Islet precursor cell (in vitro differentiated cells): Measurements from ENCODE around the gene GSK3B.

Experiments
- DNase-seq: peaks from one replicate; pipeline ENCODE4 v3.0.0-alpha.2; 2018

Gene GSK3B

DNA sequence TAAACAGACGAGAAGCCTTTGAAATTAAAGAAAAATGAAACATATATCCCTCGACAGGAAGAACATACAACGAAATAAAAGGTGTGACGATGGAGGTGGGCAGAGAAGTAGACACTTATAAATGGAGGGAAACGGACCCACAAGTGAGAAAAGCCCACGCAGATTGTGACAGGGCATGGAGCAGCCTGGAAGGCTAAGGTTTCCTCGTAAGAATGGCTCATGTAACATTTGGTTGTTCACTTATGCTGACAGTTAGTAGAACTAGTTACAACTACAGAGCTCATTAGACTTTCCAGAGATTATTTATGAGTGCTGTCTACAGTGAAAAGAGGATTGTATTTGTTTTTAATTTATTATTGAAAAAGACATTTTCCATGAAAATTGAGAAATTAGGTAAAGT, 229.8 kb downstream of the GSK3B start:
- DNase-seq: no peak

DNA sequence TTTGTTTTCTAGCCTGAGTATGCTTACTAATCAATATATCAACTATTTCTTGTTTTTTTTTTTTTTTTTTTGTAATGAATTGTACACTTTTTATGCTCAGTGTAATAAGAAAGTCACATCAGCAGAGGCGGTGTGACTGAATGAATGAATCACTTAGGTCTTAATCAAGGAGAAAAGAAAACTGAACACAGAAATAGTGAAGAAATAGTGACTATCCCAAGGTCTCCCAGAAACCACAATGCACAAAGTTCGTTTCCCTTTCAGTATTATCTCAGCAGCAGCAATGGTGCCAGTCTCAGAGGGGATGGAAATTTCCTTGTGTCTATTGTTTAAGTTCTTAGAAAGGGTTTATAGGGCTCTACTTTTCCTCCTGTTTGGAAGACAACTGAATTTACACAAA, 231.6 kb downstream of the GSK3B start:
- no peak for DNase-seq

DNA sequence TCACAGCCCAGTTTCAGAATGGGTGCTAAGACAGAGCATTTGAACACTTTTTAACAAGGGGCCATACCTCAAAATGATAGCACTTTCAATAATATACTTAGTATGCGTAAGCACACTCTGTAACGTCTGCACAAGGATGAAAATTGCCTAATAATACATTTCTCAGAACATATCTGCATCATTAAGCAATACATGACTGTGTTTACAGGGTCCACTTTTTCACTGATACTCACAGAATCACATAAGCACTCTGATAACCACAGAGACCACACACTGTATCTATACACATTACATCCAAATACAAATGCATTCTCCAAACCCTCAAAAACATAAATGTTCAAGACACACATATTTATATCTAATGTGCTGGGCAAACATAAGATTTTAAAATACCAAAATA, 232.6 kb downstream of the GSK3B start:
- no peak for DNase-seq

DNA sequence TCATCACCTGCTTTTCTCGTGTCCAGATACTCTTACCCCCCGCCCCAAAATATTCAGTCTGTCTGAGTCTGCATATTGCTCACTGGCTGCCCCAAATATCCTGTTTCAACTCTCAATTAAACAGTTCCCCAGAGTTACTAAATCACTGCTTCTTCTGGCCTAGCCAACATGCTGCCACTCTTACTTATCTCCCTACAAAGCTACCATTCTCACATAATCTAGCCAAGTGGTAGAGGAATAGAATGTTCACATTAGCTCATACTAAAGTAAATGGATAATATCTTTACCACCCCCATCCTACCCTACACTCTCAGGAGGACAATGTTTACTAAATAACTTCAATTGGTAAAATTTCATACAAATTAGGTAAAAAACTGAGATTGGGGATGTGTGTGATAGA, 234.5 kb downstream of the GSK3B start:
- no peak for DNase-seq

DNA sequence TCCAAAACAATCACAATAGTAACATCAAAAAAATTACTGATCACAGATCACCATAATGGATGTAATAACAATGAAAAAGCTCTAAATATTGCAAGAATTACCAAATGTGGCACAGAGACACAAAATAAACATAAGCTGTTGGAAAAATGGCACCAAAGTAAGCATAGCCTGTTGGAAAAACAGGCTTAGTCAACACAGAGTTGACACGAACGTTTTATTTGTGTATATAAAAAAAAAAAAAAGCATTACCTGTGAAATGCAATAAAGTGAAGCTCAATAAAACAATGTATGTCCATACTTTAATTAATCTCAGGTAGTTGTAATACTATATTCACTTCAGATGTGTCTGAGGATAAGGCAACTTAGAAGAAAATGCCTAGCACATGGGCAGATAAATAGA, 235.3 kb downstream of the GSK3B start:
- DNase-seq: no peak

DNA sequence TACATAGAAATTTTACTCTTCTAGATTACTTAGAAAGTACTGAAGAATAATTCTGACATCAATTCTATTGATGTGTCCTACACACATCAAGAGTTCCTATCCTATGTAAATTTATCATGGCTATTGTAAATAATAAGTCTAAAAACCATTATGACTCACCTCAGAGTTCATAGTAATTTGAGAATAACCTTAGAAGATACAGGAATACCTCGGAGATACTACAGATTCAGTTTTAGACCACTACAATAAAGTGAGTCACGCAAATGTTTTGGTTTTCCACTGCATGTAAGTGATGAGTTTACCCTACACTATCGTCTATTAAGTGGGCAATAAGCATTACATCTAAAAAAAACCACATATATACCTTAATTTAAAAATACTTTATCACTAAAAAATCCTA, 237.6 kb downstream of the GSK3B start:
- no peak for DNase-seq

DNA sequence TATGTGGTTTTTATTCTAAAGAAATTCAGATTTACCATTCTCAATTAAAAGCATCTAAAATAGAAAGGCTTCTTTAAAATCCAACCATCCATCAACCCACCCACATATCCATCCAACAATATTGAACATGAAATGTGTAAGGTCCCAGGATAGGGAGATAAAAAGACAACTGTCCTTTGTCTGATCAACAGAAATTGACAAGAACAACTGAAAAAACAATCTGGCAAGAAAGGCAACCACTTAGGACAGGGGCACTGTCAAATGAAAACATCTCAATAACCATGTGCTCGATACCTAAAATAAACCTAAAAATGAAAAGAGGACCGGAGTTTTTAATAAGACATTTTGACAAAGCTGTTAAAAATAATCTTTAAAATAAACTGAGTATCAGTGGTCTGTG, 245.1 kb downstream of the GSK3B start:
- DNase-seq: no peak

DNA sequence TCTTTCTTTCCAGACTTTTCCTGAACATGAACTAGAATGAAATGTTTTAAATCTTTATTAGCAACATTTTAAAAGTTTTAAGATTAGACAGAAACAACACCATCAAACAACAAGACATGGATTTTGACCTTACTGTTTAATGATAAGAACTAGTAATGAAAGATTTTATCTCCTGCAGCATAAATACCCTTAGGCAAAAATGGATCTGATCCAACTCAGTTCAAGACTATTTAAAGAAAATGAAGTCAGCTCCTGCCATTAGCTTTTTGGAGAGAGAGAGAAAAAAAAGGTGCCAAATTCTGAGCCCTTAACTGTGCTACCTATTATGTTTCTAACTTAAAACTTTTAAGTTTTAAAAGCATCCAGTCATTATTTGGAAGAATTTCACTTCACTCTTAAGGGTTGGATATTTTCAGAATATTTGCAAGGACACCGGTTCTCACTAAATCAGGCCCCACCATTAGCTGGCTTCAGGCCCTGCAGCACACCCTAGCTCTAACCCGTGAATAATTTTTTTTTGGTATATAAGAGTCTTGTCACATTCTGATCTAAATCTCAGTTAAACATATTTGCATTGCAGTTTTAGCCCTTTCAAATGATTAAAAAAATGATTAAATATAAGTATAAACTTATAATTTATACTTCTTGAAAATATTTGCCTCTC, 252.3 kb downstream of the GSK3B start:
- no peak for DNase-seq

DNA sequence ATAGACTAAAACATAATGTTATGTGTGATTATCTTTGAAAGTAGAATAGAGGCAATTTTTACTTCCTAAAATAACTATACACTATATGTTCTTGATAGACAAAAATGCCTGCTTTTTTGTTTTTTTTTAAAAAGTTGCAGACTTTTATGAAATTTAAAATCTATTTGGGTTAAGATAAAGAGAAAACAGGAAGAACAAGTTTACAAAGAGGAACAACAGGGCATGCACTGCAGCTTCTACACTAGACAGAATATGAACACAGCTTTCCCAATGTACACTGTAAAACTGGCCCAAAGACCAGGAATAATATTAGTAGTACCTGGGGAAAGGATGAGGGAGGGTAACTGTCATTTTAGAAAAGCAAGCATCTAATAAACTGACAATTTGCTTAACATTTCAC, 258.7 kb downstream of the GSK3B start:
- no peak for DNase-seq

DNA sequence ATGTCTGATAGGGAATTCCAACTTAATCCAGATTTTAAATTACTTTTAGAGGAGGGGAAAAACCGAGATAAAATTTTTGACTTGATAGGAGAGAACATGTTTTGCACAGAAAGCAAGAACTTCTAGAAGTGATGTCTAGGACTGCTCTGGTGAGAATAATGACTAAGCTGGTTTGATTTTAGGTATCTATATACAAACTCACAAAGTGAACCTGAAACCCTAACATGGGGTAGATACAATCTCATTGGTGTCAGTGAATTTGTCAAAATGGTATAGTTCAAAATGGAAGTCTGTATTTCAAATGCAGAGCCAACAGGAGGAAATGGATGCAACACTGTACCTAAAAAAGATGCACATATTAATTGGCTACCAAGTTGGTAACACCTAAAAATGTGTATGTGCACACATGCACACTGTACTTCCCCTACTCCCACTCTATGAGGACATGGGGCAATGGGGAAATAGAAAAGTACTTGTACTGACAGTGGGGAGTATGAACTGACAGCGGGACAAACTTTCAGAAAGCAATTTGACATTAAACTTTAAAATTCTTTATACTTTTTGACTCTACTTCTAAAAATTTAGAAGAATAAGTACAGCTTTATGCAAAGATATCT, 259.4 kb downstream of the GSK3B start:
- no peak for DNase-seq

DNA sequence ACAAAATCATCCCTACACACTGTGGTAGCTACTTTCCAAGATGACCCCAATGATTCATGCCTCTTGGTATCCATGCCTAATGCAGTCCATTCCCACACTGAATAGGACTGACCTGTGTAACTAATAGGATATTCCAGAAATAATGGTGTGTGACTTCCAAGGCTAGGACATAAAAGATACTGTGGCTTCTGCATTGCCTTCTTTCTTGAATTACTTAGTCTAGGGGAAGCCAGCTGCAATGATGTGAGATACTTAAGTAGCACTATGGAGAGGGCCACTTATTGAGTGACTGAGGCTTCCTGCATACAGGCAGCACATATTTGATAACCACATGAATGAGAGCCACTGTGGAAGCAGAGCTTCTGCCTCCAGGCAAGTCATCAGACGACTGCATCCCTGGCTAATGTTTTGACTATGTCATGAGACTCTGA, 262.3 kb downstream of the GSK3B start:
- DNase-seq: peak; percentile 97

DNA sequence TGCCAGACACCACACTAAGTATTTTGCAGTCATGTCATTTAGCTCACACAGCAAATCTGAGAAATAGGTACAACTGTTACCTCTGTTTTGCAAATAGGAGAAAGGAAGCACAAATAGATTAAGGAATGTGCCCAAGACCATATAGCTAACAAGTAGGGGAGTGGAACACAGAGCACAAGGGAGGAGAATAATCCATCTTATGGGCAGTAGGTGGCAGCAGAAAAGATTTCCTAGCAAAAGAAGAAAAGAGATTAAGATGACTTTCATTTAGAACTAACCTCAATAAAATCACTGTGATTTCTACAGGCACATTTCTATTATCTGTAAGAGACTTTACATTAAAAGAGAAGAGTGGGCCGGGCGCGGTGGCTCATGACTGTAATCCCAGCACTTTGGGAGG, 263.2 kb downstream of the GSK3B start:
- no peak for DNase-seq

DNA sequence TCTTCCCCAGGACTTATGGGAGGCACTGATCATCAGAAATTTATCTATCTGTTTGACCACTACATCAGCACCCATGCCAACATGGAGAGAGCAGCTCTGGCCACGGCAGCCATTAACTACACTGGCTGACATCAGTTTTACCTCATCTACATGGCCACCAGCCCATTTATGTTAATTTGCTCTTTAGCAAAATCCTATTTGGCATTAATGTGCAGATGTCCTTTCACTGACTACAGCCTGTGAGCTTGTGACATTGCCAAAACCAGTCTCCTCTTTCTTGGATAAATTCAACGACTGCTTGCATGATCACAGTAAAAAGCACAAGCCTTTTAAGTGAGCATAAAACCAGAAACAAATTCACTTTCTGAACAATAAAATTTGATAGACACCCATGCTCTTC, 264.8 kb downstream of the GSK3B start:
- DNase-seq: no peak

DNA sequence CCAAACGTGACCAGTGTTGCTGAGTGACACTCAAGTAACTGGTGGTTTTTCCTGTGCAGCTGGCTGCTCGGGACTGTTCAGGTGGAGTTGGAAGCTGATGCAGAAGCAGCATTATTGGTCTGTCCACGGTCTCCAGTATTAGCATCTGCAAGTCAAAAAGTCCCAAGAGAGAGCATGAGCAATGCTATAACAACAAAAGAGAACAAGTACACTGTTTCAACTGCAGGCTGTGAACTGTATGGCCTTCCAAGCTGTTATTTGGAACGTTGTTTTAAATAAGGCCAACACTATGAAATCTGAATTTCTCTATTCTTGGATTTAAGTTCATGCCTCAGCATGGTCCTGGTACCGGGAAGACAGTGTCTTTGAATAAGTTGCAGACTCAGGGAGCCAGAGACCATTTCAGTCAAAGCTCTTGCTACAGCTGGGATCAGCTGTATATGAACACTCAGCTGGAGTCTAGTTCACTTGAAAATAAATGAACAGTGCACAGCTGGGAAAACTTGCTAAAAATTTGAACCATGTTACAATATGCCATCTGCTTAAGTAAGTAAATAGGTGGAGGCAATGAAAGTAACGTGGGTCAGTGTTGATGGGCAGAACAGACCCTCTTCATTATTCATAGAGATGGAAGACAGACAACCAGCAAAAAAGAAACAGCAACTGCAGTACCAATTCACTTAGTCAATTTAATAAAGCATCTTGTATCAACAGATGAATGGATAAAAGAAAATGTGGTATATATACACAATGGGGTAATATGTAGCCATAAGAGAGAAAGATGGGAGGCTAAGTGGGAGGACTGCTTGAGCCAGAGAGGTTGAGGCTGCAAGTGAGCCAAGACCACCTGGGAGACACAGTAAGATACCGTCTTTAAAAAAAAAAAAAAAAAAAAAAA, 267.3 kb downstream of the GSK3B start:
- DNase-seq: no peak

DNA sequence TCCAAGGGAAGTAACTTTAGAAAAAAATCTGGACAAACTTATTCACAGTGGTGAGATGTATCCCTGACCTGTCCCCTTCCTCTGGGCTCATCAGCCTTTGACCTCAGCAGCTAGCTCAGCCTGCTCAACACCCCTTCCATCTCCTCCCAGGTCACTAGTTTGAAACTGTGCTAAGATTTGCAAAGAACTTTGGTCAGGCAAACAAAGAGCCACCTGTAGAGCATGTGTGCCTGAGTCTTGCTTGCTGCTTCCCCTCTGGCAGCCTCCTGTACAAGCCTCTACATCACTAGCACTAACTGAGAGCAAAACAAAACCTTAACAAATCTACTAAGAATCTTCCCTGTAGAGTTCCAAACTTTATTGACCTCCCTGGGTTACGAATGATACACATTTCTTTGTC, 268.4 kb downstream of the GSK3B start:
- no peak for DNase-seq

DNA sequence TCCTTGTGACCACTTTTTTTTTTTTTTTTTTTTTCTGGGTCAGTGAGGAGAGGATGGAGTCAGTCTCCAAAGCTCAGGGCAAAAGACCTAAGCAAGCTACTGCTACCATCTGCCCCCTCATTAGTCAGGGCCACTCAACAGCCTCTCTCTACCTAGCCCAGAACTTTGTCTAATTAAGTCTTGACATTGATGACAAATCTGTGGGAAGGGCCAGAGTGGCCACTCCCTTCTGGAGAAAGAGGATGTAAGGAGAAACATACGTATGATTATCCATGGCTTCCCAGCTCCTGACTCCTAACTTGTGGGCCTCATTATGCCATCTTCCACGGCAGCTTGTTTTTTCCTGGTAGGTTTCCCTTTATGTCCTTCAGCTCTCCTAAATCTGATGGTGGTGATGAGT, 274.4 kb downstream of the GSK3B start:
- no peak for DNase-seq

DNA sequence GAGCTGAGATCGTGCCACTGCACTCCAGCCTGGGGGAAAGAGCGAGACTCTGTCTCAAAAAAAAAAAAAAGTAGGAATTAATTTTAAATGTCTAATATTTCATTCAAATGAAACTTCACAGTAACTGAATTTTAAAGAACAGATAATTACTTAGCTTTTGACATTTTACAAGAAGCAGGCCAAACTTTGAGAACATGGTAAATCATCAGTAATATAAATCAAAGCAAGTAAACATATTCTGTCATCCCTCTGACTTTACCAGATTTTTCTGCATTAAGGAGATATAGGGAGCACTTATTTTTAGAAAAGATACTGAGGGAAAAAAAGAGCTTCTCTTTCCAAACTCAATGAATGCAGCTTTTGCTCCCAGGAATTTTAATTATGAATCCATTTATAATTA, 275.3 kb downstream of the GSK3B start:
- DNase-seq: no peak

DNA sequence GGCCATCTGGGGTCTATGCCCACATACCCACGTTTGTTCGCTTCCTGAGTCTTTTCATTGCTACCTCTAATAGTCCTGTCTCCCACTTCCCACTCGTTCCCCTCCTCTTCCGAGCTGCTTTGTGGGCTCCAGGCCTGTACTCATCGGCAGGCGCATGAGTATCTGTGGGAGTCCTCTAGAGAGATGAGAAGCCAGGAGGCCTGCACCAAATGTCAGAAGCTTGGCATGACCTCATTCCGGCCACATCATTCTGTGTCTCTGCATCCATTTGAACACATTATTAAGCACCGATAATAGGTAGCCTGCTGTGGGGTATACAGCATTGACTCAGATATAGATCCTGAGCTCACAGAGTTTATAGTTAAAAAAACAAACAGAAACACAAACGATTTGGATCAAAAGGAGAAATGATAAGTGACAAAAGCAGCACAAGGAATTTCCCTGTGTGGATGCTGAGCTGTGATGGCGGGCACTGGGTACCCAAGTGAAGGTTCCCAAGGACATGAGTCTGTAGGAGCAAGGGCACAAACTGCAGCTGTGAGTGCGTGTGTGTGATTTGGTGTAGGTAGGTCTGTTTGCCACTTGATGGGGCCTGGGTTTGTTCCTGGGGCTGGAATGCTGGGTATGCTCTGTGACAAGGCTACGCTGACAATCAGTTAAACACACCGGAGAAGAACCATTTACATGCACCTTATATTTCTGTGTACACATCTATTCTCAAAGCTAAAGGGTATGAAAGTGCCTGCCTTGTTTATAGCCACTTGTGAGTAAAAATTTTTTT, 276.5 kb downstream of the GSK3B start:
- DNase-seq: peak; percentile 77

DNA sequence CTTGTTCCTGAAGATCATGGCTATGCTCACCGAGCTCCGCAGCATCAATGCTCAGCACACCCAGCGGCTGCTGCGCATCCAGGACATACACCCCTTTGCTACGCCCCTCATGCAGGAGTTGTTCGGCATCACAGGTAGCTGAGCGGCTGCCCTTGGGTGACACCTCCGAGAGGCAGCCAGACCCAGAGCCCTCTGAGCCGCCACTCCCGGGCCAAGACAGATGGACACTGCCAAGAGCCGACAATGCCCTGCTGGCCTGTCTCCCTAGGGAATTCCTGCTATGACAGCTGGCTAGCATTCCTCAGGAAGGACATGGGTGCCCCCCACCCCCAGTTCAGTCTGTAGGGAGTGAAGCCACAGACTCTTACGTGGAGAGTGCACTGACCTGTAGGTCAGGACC, 277.2 kb downstream of the GSK3B start:
- no peak for DNase-seq

DNA sequence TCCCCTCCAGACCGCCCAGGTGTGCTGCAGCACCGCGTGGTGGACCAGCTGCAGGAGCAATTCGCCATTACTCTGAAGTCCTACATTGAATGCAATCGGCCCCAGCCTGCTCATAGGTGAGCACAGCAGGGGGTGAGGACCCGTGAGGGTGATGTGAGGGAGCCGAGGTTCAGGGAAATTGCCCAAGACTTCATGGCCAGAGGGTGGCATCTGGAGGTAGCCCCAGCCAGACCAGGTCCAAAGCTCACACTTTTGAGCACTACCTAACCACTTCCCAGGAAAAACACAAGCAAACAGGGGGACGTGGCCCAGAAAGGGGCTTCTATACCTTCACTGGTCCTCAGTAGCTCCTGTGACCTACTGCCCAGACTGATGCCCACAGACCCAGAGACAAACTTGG, 278.5 kb downstream of the GSK3B start:
- DNase-seq: no peak

DNA sequence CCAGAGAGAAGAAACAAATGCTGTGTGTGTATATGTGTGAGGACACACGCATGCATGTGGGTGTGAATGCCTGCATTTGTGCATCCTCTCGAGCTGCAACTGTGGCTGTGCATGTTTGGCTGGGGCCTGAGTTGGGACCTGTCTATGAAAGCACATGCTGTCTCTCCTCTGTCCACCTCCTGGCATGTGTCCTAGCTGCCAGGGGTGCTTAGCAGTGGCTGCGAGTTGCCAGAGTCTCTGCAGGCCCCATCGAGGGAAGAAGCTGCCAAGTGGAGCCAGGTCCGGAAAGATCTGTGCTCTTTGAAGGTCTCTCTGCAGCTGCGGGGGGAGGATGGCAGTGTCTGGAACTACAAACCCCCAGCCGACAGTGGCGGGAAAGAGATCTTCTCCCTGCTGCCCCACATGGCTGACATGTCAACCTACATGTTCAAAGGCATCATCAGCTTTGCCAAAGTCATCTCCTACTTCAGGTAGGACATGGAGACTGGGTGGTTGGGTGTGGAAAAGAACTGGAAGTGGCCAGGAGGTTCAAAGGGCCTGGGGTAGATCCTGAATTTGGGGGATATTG, 281.7 kb downstream of the GSK3B start:
- no peak for DNase-seq

DNA sequence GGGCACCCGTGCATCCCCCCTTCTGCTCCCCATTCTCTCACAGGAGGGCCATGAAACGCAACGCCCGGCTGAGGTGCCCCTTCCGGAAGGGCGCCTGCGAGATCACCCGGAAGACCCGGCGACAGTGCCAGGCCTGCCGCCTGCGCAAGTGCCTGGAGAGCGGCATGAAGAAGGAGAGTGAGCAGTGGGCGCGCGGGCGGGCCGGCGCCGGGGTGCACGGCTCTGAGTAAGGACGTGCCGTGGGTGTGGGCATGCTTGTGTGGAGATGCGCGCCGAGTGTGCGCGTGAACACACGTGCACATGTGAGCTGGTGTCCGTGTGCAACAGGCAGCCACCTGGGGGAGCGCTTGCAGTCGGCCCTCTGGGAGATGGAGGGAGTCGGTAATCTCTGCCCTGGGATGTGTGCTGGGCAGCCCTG, 284.2 kb downstream of the GSK3B start:
- DNase-seq: no peak
